ENCODE data around the gene DUSP1.
"Not testable (repeated sequence)": the region's sequence is repeated elsewhere in the genome, so short reads cannot be mapped to it uniquely, and the experiment has no call there.

DNA sequence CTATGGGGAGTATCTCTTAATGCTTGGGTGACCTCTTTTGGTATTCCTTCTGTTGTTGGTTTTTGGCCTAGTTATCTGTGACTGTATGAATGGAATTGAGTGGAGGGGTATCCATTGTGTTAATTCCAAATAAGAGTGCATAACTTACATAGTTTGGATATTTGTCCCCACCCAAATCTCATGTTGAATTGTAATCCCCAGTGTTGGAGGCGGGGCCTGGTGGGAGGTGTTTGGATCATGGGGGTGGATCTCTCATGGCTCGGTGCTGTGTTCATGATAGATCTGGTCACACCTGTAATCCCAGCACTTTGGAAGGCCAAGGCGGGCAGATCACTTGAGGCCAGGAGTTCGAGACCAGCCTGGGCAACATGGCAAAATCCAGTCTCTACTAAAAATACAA is 13.2 kb upstream of the DUSP1 start:
- TF ChIP-seq POLR2AphosphoS5 (IDR thresholded peaks at IDR 0.05); CTCF (IDR thresholded peaks at IDR 0.05); POLR2A (IDR thresholded peaks at IDR 0.05); EP300 (IDR thresholded peaks at IDR 0.05; ENCODE audit: low read depth): not testable (repeated sequence)

Measured in transverse colon (tissue), 4 donors.